GM10847 (cell line): Measurements from ENCODE around the gene ESYT1.

Experiments
- POLR2A ChIP-seq: IDR thresholded peaks from 2 replicates; pipeline ENCODE4 v1.6.1; 2011; ENCODE audit not compliant: insufficient read length; ENCODE audit errors: extremely low read depth

The ESYT1 gene

GRCh38 chr12:56117778-56118687 lies 10.0 kb upstream of the ESYT1 start, which contains the start of gene ZC3H10:
ZC3H10 (plus strand) TSS chr12:56118266; CDS start chr12:56120563, 2,297 bp downstream.
- peak; percentile 95 for TF ChIP-seq POLR2A

DNA sequence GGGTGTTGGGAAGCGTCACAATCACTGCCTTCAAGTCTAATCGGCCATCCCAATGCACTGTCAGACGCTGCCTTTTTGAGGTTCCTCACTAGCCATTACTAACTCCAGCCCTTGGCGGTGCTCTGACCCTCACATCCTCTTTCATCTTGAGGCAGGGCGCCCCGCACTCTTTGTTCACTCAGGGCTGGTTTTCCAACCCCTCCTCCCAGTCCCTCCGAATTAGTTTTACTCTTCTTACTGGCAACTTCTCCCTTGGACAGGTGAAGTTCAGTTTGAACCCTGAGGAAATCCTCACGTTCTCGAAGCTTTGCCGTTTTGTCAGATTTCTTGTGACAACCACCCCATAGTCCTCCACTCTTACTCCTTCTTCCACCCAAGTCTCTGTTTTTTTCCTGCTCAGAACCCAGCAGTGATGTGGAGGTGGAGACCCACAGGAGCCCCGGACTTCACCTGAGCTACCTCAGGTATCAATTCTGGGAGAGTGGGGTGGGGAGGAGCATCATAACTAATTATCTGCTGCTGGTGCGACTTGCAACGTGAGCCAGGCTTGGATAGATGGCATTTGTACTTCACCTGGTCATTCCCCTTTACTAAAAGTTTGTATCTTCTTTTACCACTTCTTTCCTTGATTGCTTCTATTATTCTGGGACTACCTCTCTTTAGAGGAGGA lies 9.2 kb upstream of the ESYT1 start:
- no peak for TF ChIP-seq POLR2A

GRCh38 chr12:56119361-56119796 lies 8.7 kb upstream of the ESYT1 start:
- TF ChIP-seq POLR2A = no peak

DNA sequence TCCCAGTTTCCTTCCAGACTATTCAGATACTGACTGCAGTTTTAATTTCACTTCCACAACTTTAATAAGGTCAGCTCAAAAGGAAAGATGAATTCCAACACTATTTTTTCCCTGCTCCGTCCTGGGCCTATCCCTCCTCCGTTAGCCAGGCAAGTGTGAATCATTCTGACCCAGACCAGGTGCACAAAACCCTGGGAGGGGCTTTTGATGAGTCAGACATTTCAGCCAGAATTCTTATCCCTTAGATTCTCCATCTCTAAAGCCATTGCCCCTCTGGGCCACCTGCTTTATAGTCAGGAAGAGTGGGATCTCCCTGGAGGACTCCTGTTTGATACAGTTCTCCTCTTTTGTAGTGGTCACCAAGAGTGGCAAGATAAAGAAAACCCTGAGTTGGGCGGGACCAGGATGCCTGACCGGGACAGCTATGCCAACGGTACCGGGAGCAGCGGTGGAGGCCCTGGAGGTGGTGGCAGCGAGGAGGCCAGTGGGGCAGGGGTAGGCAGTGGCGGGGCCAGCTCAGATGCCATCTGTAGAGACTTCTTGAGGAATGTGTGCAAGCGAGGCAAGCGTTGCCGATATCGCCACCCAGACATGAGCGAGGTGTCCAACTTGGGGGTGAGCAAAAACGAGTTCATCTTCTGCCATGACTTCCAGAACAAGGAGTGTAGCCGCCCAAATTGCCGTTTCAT lies 7.8 kb upstream of the ESYT1 start:
- TF ChIP-seq POLR2A = no peak

DNA sequence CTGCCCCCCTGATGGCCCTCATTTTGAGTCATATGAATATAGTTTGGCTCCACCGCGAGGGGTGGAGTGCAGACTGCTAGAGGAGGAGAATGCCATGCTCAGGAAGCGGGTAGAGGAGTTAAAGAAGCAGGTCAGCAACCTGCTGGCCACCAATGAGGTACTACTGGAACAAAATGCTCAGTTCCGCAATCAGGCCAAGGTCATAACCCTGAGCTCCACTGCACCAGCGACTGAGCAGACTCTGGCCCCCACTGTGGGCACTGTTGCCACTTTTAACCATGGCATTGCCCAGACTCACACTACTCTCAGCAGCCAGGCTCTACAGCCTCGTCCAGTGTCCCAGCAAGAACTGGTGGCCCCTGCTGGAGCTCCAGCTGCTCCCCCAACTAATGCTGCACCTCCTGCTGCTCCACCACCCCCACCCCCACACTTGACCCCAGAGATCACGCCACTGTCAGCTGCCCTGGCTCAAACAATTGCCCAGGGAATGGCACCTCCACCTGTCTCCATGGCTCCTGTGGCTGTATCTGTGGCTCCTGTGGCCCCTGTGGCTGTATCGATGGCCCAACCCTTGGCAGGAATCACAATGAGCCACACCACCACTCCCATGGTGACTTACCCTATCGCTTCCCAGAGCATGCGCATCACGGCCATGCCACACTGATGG lies 6.7 kb upstream of the ESYT1 start:
- TF ChIP-seq POLR2A = no peak

- TF ChIP-seq POLR2A = no peak
Observed at GRCh38 chr12:56122637-56123036, 5.4 kb upstream of the ESYT1 start.

GRCh38 chr12:56124133-56124532 lies 3.9 kb upstream of the ESYT1 start:
- TF ChIP-seq POLR2A = no peak

DNA sequence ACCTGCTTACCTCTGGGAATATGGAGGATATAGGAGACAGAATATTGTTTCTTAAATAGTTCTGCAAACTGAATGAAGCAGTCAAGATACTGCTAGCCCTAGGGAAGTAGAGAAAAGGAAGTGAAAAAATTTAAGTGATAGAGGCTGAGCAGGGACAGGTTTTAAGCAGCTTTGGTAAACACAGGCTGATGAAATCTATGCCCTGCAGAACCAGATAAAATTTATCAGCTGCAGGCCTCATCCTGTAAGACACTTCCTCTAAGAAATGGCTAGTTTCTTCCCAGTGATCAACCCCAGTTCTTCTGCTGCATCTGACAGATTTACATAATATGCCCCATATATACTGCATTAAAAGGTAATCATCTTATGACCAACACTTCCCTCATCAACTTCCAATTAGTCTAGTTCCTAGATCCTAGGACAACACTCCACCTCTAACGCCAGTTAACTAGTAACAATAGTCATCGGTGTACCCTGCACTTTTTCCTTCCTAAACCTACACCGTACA lies 1.3 kb upstream of the ESYT1 start:
- TF ChIP-seq POLR2A = no peak

DNA sequence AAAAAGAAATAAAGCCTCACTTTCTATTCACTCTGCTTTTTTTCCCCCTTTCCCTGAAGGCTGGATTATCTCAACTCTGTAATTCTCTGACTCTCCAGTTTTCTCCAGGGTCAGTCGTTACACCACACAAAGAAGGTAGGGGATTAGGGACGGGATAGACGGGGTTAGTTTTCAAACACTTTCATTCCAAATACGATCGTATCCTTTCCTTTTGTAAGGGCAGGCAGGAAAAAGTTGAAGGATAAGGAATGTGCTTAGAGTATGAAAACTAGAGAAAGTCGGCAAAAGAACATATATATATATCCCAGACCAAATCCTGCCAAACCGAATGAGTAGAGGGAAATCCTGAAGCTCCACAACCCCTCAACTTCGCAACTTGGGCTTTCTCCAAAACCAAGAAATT lies 581 bp upstream of the ESYT1 start:
- TF ChIP-seq POLR2A = no peak

- no peak for TF ChIP-seq POLR2A
Observed at GRCh38 chr12:56128670-56129205, 671 bp downstream of the ESYT1 start.

GRCh38 chr12:56129206-56129941 lies 1.3 kb downstream of the ESYT1 start:
- no peak for TF ChIP-seq POLR2A

GRCh38 chr12:56129942-56130495 lies 2.0 kb downstream of the ESYT1 start:
- TF ChIP-seq POLR2A = no peak

GRCh38 chr12:56130876-56131275 lies 2.8 kb downstream of the ESYT1 start:
- TF ChIP-seq POLR2A = no peak

DNA sequence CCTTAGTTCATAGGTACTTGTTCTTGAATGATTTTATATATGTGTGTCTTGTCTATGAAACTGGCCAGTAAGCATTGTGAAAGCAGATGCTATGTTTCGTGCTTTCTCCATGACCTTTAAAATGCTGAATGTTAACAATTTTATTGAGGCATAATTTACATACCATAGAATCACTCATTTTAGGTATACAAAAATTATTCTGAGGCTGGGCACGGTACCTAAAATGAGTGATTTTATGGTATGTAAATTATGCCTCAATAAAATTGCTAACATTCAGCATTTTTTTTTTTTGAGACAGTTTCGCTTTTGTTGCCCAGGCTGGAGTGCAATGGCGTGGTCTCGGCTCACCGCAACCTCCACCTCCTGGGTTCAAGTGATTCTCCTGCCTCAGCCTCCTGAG lies 6.8 kb downstream of the ESYT1 start:
- TF ChIP-seq POLR2A = no peak
